Mesothelial cell of epicardium (in vitro differentiated cells): ENCODE data around the gene CELF2. TPM values are rescaled to one million over a fixed set of nuclear protein-coding genes. Genes with fewer than 3 reads are reported as not detected.

Experiments
- DNase-seq, 2 experiments: peaks; one replicate each; pipeline ENCODE4 v3.0.0; 2021; ENCODE audit warnings: low spot score in 2 of 2; ENCODE audit not compliant: unreplicated experiment in 2 of 2
- H3K27ac Mint-ChIP-seq: 2 replicates; pipeline ENCODE4 v1.8.0; 2021; ENCODE audit warnings: mixed read lengths
- H3K27me3 Mint-ChIP-seq: 2 replicates; pipeline ENCODE4 v1.8.0; 2021; ENCODE audit warnings: low read depth, mixed read lengths
- H3K36me3 Mint-ChIP-seq: 2 replicates; pipeline ENCODE4 v1.8.0; 2021; ENCODE audit warnings: mixed read lengths
- H3K4me1 Mint-ChIP-seq: 2 replicates; pipeline ENCODE4 v1.8.0; 2021; ENCODE audit warnings: mixed read lengths
- H3K4me3 Mint-ChIP-seq: 2 replicates; pipeline ENCODE4 v1.8.0; 2021; ENCODE audit warnings: mild to moderate bottlenecking, moderate library complexity, mixed read lengths
- H3K9me3 Mint-ChIP-seq: 2 replicates; pipeline ENCODE4 v1.8.0; 2021; ENCODE audit warnings: mixed read lengths
- total RNA-seq: library from RNA; stranded (reverse); gene quantifications from 3 replicates; pipeline ENCODE4 v1.2.1, GENCODE V29; 2021
- TF ChIP-seq, protein P1 (sequence below): fragments of 200-600 bp; sonication (generic); IDR thresholded peaks from one replicate; pipeline ENCODE4 v1.5.0; 2021; ENCODE audit warnings: antibody characterized with exemption; ENCODE audit not compliant: unreplicated experiment

The CELF2 gene
- 24.0 to 27.2 TPM (median 25.2 TPM) in 3 replicates for total RNA-seq

DNA sequence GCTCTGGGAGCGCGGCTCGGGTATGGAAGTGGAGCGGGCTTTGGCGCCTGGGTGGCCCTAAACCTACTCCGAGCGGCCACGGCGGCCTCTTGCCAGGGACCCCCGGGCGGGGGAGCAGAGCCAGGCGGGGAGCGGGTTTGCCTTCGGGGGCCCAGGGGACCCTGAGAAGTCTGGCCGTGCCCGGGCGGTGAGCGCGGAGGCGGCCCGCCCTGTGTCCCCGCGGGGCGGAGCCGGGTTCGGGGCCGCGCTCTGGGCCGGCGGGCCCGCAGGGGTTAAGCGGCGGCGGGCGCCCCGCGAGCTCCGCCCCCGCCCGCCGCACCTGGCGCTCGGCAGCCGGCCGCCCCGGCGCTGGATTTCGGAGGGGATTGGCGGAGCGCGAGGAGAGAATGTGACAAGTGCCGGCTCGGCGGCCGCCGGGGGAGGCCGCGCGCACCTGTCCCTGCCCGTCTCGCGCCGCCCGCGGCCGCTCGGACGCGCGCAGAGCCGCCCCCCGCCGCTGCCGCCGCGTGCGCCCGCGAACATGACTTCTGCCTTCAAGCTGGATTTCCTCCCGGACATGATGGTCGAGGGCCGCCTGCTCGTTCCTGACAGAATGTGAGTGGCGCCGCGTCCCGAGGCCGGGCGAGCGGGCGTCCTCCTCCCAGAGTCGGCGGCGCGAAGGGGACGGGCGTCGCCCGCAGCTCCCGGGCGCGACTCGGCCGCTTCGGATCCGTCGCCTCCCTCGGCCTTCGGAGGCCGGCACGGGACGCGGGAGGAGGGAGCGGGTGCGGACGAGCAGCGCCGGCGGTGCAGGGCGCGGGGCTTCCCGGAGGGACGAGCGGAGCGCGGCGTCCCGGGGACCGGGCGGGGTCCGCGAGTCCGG is at the start of gene CELF2:
TSS of gene CELF2 (plus strand) at position 303 of the 862 bp plus-strand sequence. CDS start at position 521, 218 bp downstream.
- Mint-ChIP-seq H3K27me3 (peaks cover 77% of the 10 kb centered on the region), H3K36me3 (no peaks in the 10 kb centered on the region), H3K4me1 (peaks cover 39% of the 10 kb centered on the region), H3K9me3 (no peaks in the 10 kb centered on the region), H3K27ac (peak within 1 kb of the TSS; percentile 5), H3K4me3 (peak within 1 kb of the TSS; percentile 70)
- DNase-seq = peak; percentile 34 to 71
- TF ChIP-seq, protein P1, sequence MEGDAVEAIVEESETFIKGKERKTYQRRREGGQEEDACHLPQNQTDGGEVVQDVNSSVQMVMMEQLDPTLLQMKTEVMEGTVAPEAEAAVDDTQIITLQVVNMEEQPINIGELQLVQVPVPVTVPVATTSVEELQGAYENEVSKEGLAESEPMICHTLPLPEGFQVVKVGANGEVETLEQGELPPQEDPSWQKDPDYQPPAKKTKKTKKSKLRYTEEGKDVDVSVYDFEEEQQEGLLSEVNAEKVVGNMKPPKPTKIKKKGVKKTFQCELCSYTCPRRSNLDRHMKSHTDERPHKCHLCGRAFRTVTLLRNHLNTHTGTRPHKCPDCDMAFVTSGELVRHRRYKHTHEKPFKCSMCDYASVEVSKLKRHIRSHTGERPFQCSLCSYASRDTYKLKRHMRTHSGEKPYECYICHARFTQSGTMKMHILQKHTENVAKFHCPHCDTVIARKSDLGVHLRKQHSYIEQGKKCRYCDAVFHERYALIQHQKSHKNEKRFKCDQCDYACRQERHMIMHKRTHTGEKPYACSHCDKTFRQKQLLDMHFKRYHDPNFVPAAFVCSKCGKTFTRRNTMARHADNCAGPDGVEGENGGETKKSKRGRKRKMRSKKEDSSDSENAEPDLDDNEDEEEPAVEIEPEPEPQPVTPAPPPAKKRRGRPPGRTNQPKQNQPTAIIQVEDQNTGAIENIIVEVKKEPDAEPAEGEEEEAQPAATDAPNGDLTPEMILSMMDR = no peak

DNA sequence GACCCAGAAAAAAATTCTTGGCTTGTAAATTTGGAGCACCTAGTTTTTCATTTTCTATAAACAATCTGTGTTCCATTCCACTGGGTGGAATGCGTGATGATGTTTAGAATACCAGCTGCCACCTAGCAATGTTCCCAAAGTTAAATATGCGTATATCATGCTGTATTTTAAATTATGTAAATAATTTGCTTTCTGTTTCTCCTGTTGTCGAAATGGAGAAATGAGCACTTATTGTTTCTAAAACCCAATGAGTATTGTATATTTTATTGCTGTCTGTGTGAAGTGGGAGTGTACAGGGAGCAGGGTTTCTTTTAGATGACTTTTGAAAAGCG is 49.4 kb upstream of the CELF2 start:
- Mint-ChIP-seq H3K27ac (no peak overlapping the region), H3K36me3 (no peaks in the 10 kb centered on the region), H3K9me3 (no peaks in the 10 kb centered on the region)

DNA sequence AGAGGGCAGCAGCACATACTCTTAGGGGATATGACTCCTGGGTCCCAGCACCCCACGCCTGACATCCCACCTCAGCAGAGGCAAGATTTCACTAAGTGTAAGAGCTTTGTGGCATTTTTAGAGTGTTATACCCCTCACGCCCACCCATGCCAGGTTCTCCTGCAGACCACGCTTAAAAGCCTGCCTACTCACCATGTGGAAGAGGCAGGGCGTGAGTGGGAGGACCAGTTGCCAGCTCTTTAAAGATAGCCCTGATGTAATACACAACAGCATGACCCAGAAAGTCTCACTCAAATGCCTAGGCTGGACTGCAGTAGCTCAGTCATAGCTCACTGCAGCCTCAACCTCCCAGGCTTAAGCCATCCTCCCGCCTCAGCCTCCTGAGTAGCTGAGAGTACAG is 44.4 kb upstream of the CELF2 start:
- no peaks in the 10 kb centered on the region for H3K4me1 Mint-ChIP-seq
- no peaks in the 10 kb centered on the region for H3K36me3 Mint-ChIP-seq
- H3K27ac Mint-ChIP-seq = no peak overlapping the region
- H3K9me3 Mint-ChIP-seq = peaks cover 8% of the 10 kb centered on the region
- TF ChIP-seq, protein P1 = no peak
- peaks cover 67% of the 10 kb centered on the region for H3K27me3 Mint-ChIP-seq
- no peak for DNase-seq
- no peak overlapping the region for H3K4me3 Mint-ChIP-seq

More for the DNA sequence above, 49.4 kb upstream of the CELF2 start:
- Mint-ChIP-seq H3K27me3 (peaks cover 24% of the 10 kb centered on the region), H3K4me1 (peaks cover 6% of the 10 kb centered on the region), H3K4me3 (no peak overlapping the region)
- TF ChIP-seq, protein P1 = no peak
- DNase-seq = no peak

DNA sequence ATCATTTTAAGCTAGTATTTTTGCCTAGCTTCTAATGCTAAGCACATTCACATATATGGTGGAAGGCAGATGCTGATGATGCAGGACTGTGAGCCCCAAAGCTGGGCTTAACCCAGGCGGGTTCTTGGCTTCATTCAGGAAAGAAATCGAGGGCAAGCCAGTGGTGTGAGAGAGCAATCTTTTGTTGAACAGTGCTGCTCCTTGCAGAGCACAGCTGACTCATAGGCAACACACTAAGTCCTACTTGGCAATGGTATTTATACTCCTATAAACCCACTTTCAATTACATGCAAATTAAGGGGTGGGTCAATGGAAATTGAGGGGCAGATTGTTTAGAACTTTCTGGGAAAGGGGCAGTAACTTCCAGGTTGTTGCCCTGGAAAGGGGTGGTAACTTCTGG is 42.0 kb upstream of the CELF2 start:
- TF ChIP-seq, protein P1 = no peak
- no peak for DNase-seq
- no peak overlapping the region for H3K27ac Mint-ChIP-seq
- H3K4me3 Mint-ChIP-seq = no peak overlapping the region
- no peaks in the 10 kb centered on the region for H3K36me3 Mint-ChIP-seq
- peaks cover 8% of the 10 kb centered on the region for H3K9me3 Mint-ChIP-seq
- peaks cover 71% of the 10 kb centered on the region for H3K27me3 Mint-ChIP-seq
- H3K4me1 Mint-ChIP-seq = peaks cover 6% of the 10 kb centered on the region

DNA sequence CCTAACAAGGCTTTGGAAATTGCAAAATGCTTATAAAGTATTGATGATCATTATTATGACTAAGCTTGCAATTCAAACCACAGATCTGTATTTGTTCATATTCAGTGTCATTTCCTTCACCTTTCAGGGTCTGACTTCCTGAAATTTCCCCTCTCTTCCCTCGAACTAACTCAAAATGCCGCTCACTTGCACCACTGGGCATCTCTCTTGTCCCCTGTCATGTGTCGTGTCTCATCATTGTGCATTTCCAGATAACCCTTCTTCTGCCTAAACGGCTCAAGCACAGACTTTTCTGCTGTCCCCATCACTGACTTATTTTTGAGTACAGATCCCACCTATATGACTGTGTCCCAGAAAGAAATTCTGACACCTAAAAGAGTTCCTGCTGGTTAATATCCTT is 41.0 kb upstream of the CELF2 start:
- peaks cover 6% of the 10 kb centered on the region for H3K4me1 Mint-ChIP-seq
- no peak overlapping the region for H3K4me3 Mint-ChIP-seq
- peaks cover 8% of the 10 kb centered on the region for H3K9me3 Mint-ChIP-seq
- TF ChIP-seq, protein P1 = no peak
- no peak overlapping the region for H3K27ac Mint-ChIP-seq
- no peak for DNase-seq
- no peaks in the 10 kb centered on the region for H3K36me3 Mint-ChIP-seq
- H3K27me3 Mint-ChIP-seq = peaks cover 67% of the 10 kb centered on the region
